B cell (primary cell): Measurements from ENCODE around the gene KRT6B. TPM values are rescaled to one million over a fixed set of nuclear protein-coding genes. Genes with fewer than 3 reads are reported as not detected.

Experiments
- ATAC-seq: fragments of 200-7000 bp; cut with Tn5 transposase; one replicate; pipeline ENCODE4 v1.10.0; 2021; ENCODE audit warnings: low read depth, mild to moderate bottlenecking, moderate number of reproducible peaks, moderate library complexity
- CTCF ChIA-PET: fragments of 350-600 bp; sonication (Branson Sonifier 250); formaldehyde crosslinking; loops from one replicate; lab custom pipeline; 2021; ENCODE audit warnings: antibody characterized with exemption, inconsistent platforms; lab: Charles Lee
- POLR2A ChIA-PET: fragments of 350-600 bp; sonication (Branson Sonifier 250); formaldehyde crosslinking; loops from one replicate; lab custom pipeline; 2021; ENCODE audit warnings: antibody characterized with exemption; lab: Charles Lee
- DNase-seq: peaks from one replicate; pipeline ENCODE4 v3.0.0; 2013
- H2AFZ ChIP-seq: 2 replicates; pipeline ENCODE4 v1.6.1; 2012; ENCODE audit warnings: mild to moderate bottlenecking, low read depth, low read length; ENCODE audit not compliant: insufficient read depth, poor library complexity, severe bottlenecking
- H3K27ac ChIP-seq, 2 donors: 1 replicate in 1 of 2; 2 replicates in 1 of 2; pipeline ENCODE4 v1.5.1; 2012 to 2013; ENCODE audit warnings: low read length in 2 of 2, mild to moderate bottlenecking in 2 of 2, moderate library complexity in 1 of 2
- H3K27me3 ChIP-seq, 4 experiments: fragments of 200-600 bp in 1 of 4; sonication (generic) in 1 of 4; replicated peaks in 1 of 4; 1 replicate in 2 of 4; 2 replicates in 2 of 4; pipeline versions ENCODE4 v1.6.1 to v1.7.0; 2013 to 2016; ENCODE audit warnings: low read length in 3 of 4, mild to moderate bottlenecking in 2 of 4, mixed read lengths in 1 of 4, moderate library complexity in 1 of 4; ENCODE audit not compliant: insufficient read depth in 4 of 4, control insufficient read depth in 3 of 4; ENCODE audit errors: control extremely low read depth in 1 of 4
- H3K36me3 ChIP-seq, 2 experiments: replicated peaks in 1 of 2; 1 replicate in 1 of 2; 2 replicates in 1 of 2; pipeline versions ENCODE4 v1.6.1 to v1.7.1; 2013; ENCODE audit warnings: low read length in 1 of 2; ENCODE audit not compliant: insufficient read depth in 2 of 2, control insufficient read depth in 1 of 2; ENCODE audit errors: control extremely low read depth in 1 of 2, extremely low read depth in 1 of 2
- H3K4me1 ChIP-seq, 2 donors: fragments of 200-600 bp in 1 of 2; sonication (generic) in 1 of 2; 1 replicate in 1 of 2; 2 replicates in 1 of 2; pipeline versions ENCODE4 v1.5.1 to v1.6.1; 2013 to 2017; ENCODE audit warnings: low read length in 2 of 2; ENCODE audit not compliant: control insufficient read depth in 2 of 2, insufficient read depth in 2 of 2
- H3K4me2 ChIP-seq: replicated peaks from 2 replicates; pipeline ENCODE3; 2012; ENCODE audit warnings: mild to moderate bottlenecking, low read depth, low read length; ENCODE audit not compliant: poor library complexity, severe bottlenecking
- H3K4me3 ChIP-seq, 5 experiments: fragments of 200-600 bp in 1 of 5; sonication (generic) in 1 of 5; 1 replicate in 3 of 5; 2 replicates in 2 of 5; pipeline versions ENCODE4 v1.5.1 to v1.7.0; 2011 to 2016; ENCODE audit warnings: low read length in 4 of 5, mild to moderate bottlenecking in 4 of 5, low read depth in 2 of 5, control low read depth in 1 of 5, moderate library complexity in 1 of 5; ENCODE audit not compliant: insufficient read depth in 1 of 5; ENCODE audit errors: control extremely low read depth in 1 of 5, extremely low read depth in 1 of 5
- H3K79me2 ChIP-seq: fragments of 200-600 bp; sonication (generic); one replicate; pipeline ENCODE4 v1.6.0; 2016; ENCODE audit warnings: low read length; ENCODE audit not compliant: control insufficient read depth, insufficient read depth
- H3K9ac ChIP-seq: fragments of 200-600 bp; sonication (generic); 2 replicates; pipeline ENCODE4 v1.6.1; 2017; ENCODE audit warnings: mild to moderate bottlenecking, low read length, moderate library complexity
- H3K9me3 ChIP-seq, 3 donors: one replicate each; pipeline versions ENCODE4 v1.6.1 to v1.7.1; 2013; ENCODE audit warnings: low read length in 2 of 3; ENCODE audit not compliant: control insufficient read depth in 2 of 3, insufficient read depth in 1 of 3; ENCODE audit errors: control extremely low read depth in 1 of 3
- H4K20me1 ChIP-seq: 2 replicates; pipeline ENCODE4 v1.6.0; 2012; ENCODE audit warnings: mild to moderate bottlenecking, low read length; ENCODE audit not compliant: insufficient read depth, control insufficient read depth, poor library complexity, severe bottlenecking
- H3K27ac Mint-ChIP-seq: one replicate; pipeline ENCODE4 v1.8.0; 2021; ENCODE audit warnings: mixed read lengths
- H3K27me3 Mint-ChIP-seq: one replicate; pipeline ENCODE4 v1.8.0; 2021; ENCODE audit warnings: mixed read lengths
- H3K4me1 Mint-ChIP-seq: one replicate; pipeline ENCODE4 v1.8.0; 2021; ENCODE audit warnings: mixed read lengths
- H3K4me3 Mint-ChIP-seq: one replicate; pipeline ENCODE4 v1.8.0; 2021; ENCODE audit warnings: mixed read lengths
- H3K9me3 Mint-ChIP-seq: one replicate; pipeline ENCODE4 v1.8.0; 2022; ENCODE audit warnings: mixed read lengths; ENCODE audit not compliant: insufficient read depth
- EZH2 ChIP-seq: IDR thresholded peaks from 2 replicates; pipeline ENCODE4 v1.6.1; 2012; ENCODE audit warnings: borderline replicate concordance, low read depth, mild to moderate bottlenecking, moderate library complexity, low read length; ENCODE audit not compliant: insufficient read depth, poor library complexity, severe bottlenecking
- WGBS: methylation state at CpG from one replicate; pipeline ENCODE4 v1.1.5; 2013; ENCODE audit warnings: missing lambda C conversion rate; ENCODE audit not compliant: insufficient coverage; 5-methylcytosine and 5-hydroxymethylcytosine counted together
- intact Hi-C: fragments of 100-400 bp; cut with micrococcal nuclease; formaldehyde crosslinking; loops from one replicate; pipeline ENCODE4 v1.10.0; 2022
- polyA plus RNA-seq: library from polyadenylated mRNA; depleted of rRNA; stranded (reverse); fragments of >200 nt; gene quantifications from 2 replicates; pipeline ENCODE4 v1.2.3, GENCODE V29; 2012
- total RNA-seq, 2 donors: library from RNA; stranded (reverse); fragments of 120-200 nt in 1 of 2; gene quantifications; 1 replicate in 1 of 2; 2 replicates in 1 of 2; pipeline versions ENCODE4 v1.2.3 to v1.2.4, GENCODE V29; 2013 to 2022
- TF ChIP-seq, protein P1 (sequence below): fragments of 200-600 bp; IDR thresholded peaks from one replicate; pipeline ENCODE4 v1.8.0; 2022; ENCODE audit warnings: antibody characterized with exemption, mild to moderate bottlenecking

The KRT6B gene
- total and polyA plus RNA-seq, 2 donors (not counting 1 experiment from before 2014, with no cell fraction given) = not detected

DNA sequence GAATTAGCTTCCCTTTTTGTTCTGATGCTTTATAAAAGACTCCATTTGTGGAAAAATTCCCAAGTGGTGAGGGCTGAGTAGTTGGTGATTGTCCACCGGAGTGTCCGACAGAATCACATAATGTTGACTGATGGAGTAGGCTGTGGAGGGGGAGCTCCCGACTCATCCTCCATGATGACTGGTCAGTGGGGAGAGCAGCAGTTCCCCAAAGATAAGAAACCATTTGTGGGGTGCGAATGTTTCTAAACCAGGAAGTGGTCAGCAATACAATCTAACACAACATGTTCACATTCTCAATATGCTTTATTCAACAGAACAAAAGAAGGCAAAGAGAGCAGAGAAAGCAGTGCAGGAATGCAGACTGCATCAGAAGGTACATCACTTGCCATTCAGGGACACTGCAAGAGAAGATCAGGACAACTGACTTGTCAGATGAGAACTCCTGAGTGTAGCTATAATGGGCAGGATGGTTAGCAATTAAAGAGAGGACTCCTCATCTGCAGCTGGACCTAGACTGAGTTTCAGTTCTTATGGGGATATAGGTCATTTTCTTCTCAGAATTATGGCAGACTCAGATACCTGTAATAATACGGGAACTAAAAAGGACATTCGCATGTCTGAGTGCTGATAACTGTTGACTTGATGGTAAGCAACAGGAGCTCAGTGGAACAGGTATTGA lies 5.4 kb downstream of the KRT6B start:
- Histone ChIP-seq H3K4me2 (no peak overlapping the region), H4K20me1 (no peaks in the 10 kb centered on the region), H3K4me1 (no peaks in the 10 kb centered on the region), H3K4me3 (no peak overlapping the region), H3K27ac (no peak overlapping the region), H3K79me2 (no peaks in the 10 kb centered on the region), H3K27me3 (peaks cover 0 to 3% (median 0%) of the 10 kb centered on the region in 4 experiments), H3K36me3 (no peaks in the 10 kb centered on the region), H2AFZ (no peak overlapping the region), H3K9me3 (no peaks in the 10 kb centered on the region), H3K9ac (no peak overlapping the region)
- H3K27ac Mint-ChIP-seq = no peak overlapping the region
- ChIA-PET CTCF (no interaction called here), POLR2A (no interaction called here)
- no peak for TF ChIP-seq EZH2
- TF ChIP-seq, protein P1, sequence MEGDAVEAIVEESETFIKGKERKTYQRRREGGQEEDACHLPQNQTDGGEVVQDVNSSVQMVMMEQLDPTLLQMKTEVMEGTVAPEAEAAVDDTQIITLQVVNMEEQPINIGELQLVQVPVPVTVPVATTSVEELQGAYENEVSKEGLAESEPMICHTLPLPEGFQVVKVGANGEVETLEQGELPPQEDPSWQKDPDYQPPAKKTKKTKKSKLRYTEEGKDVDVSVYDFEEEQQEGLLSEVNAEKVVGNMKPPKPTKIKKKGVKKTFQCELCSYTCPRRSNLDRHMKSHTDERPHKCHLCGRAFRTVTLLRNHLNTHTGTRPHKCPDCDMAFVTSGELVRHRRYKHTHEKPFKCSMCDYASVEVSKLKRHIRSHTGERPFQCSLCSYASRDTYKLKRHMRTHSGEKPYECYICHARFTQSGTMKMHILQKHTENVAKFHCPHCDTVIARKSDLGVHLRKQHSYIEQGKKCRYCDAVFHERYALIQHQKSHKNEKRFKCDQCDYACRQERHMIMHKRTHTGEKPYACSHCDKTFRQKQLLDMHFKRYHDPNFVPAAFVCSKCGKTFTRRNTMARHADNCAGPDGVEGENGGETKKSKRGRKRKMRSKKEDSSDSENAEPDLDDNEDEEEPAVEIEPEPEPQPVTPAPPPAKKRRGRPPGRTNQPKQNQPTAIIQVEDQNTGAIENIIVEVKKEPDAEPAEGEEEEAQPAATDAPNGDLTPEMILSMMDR = no peak
- peaks cover 2% of the 10 kb centered on the region for H3K9me3 Mint-ChIP-seq
- intact Hi-C loops = no loop called here
- peaks cover 27% of the 10 kb centered on the region for H3K27me3 Mint-ChIP-seq
- peaks cover 3% of the 10 kb centered on the region for H3K4me1 Mint-ChIP-seq
- ATAC-seq (no peak), DNase-seq (no peak)
- WGBS = 69% methylated on average over 4 of the region's 6 CpGs
- no peak overlapping the region for H3K4me3 Mint-ChIP-seq

DNA sequence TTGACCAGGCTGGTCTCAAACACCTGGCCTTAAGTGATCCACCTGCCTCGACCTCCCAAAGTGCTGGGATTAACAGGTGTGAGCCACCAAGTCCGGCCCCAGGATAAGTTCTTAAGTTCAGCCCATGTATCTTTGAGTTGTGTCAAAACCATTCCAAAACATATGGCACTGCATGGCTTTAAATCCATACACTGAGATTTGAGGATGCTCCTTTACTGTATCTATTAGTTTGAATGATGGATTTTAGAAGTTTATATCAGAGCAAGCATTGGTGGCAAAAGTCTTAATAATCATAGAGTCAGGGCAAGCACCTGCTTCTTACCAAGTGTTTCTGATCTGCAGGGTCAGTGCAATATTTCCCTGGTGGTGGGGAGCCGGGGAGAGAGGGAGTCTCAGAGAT lies 6.1 kb downstream of the KRT6B start:
- peaks cover 3% of the 10 kb centered on the region for H3K4me1 Mint-ChIP-seq
- no peak overlapping the region for H3K9ac ChIP-seq
- H2AFZ ChIP-seq = no peak overlapping the region
- H3K36me3 ChIP-seq = no peaks in the 10 kb centered on the region
- H4K20me1 ChIP-seq = no peaks in the 10 kb centered on the region
- no peak overlapping the region for H3K27ac ChIP-seq
- no peaks in the 10 kb centered on the region for H3K79me2 ChIP-seq
- TF ChIP-seq EZH2 = no peak
- TF ChIP-seq, protein P1 = no peak
- no peak for ATAC-seq
- H3K27me3 ChIP-seq = peaks cover 0 to 3% (median 0%) of the 10 kb centered on the region in 4 experiments
- no peak overlapping the region for H3K27ac Mint-ChIP-seq
- no peak overlapping the region for H3K4me2 ChIP-seq
- no peaks in the 10 kb centered on the region for H3K4me1 ChIP-seq
- no peak for DNase-seq
- ChIA-PET CTCF (no interaction called here), POLR2A (no interaction called here)
- no peaks in the 10 kb centered on the region for H3K9me3 ChIP-seq
- no peak overlapping the region for H3K4me3 Mint-ChIP-seq
- H3K27me3 Mint-ChIP-seq = peaks cover 32% of the 10 kb centered on the region
- intact Hi-C loops = no loop called here
- WGBS = 75% methylated on average over 2 of the region's 3 CpGs
- no peak overlapping the region for H3K4me3 ChIP-seq
- H3K9me3 Mint-ChIP-seq = peaks cover 2% of the 10 kb centered on the region
